H9 (cell line): ENCODE data around the gene IGF1R. TPM values are rescaled to one million over a fixed set of nuclear protein-coding genes. Genes with fewer than 3 reads are reported as not detected.

Source experiments
- DNase-seq: peaks from one replicate; pipeline ENCODE4 v3.0.0-alpha.2; 2017
- H2AFZ ChIP-seq: one replicate; pipeline ENCODE4 v1.6.1; 2013; ENCODE audit warnings: mild to moderate bottlenecking, low read length, control low read depth, moderate library complexity
- H2AK5ac ChIP-seq: 2 replicates; pipeline ENCODE4 v1.6.1; 2013; ENCODE audit warnings: low read length, control low read depth, mixed read lengths; ENCODE audit not compliant: insufficient read length
- H2BK120ac ChIP-seq: one replicate; pipeline ENCODE4 v1.6.1; 2013; ENCODE audit warnings: low read depth, mild to moderate bottlenecking, low read length, control low read depth, inconsistent platforms; ENCODE audit not compliant: poor library complexity, severe bottlenecking
- H2BK12ac ChIP-seq: 2 replicates; pipeline ENCODE4 v1.6.1; 2013; ENCODE audit warnings: low read length, control low read depth, mixed read lengths, low read depth; ENCODE audit not compliant: insufficient read length
- H2BK15ac ChIP-seq: 2 replicates; pipeline ENCODE4 v1.6.1; 2013; ENCODE audit warnings: low read depth, low read length, control low read depth
- H2BK20ac ChIP-seq: one replicate; pipeline ENCODE4 v1.6.1; 2013; ENCODE audit warnings: low read depth, mild to moderate bottlenecking, low read length, control low read depth, inconsistent platforms; ENCODE audit not compliant: poor library complexity, severe bottlenecking
- H2BK5ac ChIP-seq: 2 replicates; pipeline ENCODE4 v1.6.1; 2013; ENCODE audit warnings: low read length, control low read depth, mixed read lengths; ENCODE audit not compliant: insufficient read length
- H3K14ac ChIP-seq: 2 replicates; pipeline ENCODE4 v1.6.1; 2013; ENCODE audit warnings: low read length, control low read depth; ENCODE audit not compliant: insufficient read depth
- H3K18ac ChIP-seq: 2 replicates; pipeline ENCODE4 v1.6.1; 2013; ENCODE audit warnings: low read depth, mild to moderate bottlenecking, mixed read lengths, low read length, control low read depth; ENCODE audit not compliant: insufficient read length
- H3K23ac ChIP-seq: 2 replicates; pipeline ENCODE4 v1.6.1; 2013; ENCODE audit warnings: low read length, control low read depth, mixed read lengths, low read depth; ENCODE audit not compliant: insufficient read length
- H3K23me2 ChIP-seq: 2 replicates; pipeline ENCODE4 v1.6.1; 2013; ENCODE audit warnings: low read depth, mild to moderate bottlenecking, mixed read lengths, low read length, control low read depth; ENCODE audit not compliant: insufficient read length, poor library complexity, severe bottlenecking
- H3K27ac ChIP-seq: 2 replicates; pipeline ENCODE4 v1.5.1; 2013; ENCODE audit warnings: low read length, control low read depth, mixed read lengths, low read depth; ENCODE audit not compliant: insufficient read length
- H3K27me3 ChIP-seq: 2 replicates; pipeline ENCODE4 v1.6.1; 2013; ENCODE audit warnings: low read length, control low read depth, inconsistent platforms; ENCODE audit not compliant: insufficient read depth
- H3K4ac ChIP-seq: 2 replicates; pipeline ENCODE4 v1.6.1; 2013; ENCODE audit warnings: low read depth, mild to moderate bottlenecking, control low read depth, inconsistent platforms, low read length, moderate library complexity
- H3K4me1 ChIP-seq: 2 replicates; pipeline ENCODE4 v1.6.1; 2013; ENCODE audit warnings: low read length, control low read depth, inconsistent platforms; ENCODE audit not compliant: insufficient read depth
- H3K4me2 ChIP-seq: 2 replicates; pipeline ENCODE4 v1.6.1; 2013; ENCODE audit warnings: low read length, control low read depth, mixed read lengths; ENCODE audit not compliant: insufficient read length, insufficient read depth
- H3K56ac ChIP-seq: 2 replicates; pipeline ENCODE4 v1.6.1; 2013; ENCODE audit warnings: low read depth, mild to moderate bottlenecking, mixed read lengths, low read length, control low read depth; ENCODE audit not compliant: insufficient read length
- H3K79me1 ChIP-seq: 2 replicates; pipeline ENCODE4 v1.6.1; 2013; ENCODE audit warnings: low read depth, mild to moderate bottlenecking, moderate library complexity, low read length, control low read depth, inconsistent platforms; ENCODE audit not compliant: insufficient read depth, poor library complexity, severe bottlenecking
- H3K79me2 ChIP-seq: 2 replicates; pipeline ENCODE4 v1.6.1; 2013; ENCODE audit warnings: low read length, control low read depth, inconsistent platforms; ENCODE audit not compliant: insufficient read depth
- H3K9ac ChIP-seq: 2 replicates; pipeline ENCODE4 v1.6.1; 2013; ENCODE audit warnings: low read length, control low read depth, mixed read lengths; ENCODE audit not compliant: insufficient read length; ENCODE audit errors: extremely low read depth
- H3K9me3 ChIP-seq: one replicate; pipeline ENCODE4 v1.6.1; 2013; ENCODE audit warnings: low read depth, low read length, inconsistent platforms; ENCODE audit not compliant: control insufficient read depth
- H3T11ph ChIP-seq: one replicate; pipeline ENCODE4 v1.6.1; 2013; ENCODE audit warnings: mild to moderate bottlenecking, low read length, control low read depth, inconsistent platforms
- H4K20me1 ChIP-seq: one replicate; pipeline ENCODE4 v1.6.1; 2013; ENCODE audit not compliant: control insufficient read depth, insufficient read length, insufficient read depth
- H4K5ac ChIP-seq: 2 replicates; pipeline ENCODE4 v1.6.1; 2013; ENCODE audit warnings: low read depth, mild to moderate bottlenecking, mixed read lengths, low read length, control low read depth; ENCODE audit not compliant: insufficient read length
- H4K8ac ChIP-seq: replicated peaks from 2 replicates; pipeline ENCODE4 v1.6.1; 2013; ENCODE audit warnings: low read length, control low read depth, mixed read lengths, low read depth; ENCODE audit not compliant: insufficient read length
- H4K91ac ChIP-seq: 2 replicates; pipeline ENCODE4 v1.6.1; 2013; ENCODE audit warnings: low read depth, mild to moderate bottlenecking, moderate library complexity, mixed read lengths, low read length, control low read depth; ENCODE audit not compliant: insufficient read length
- H3K27ac Mint-ChIP-seq, 3 experiments: 2 replicates in 2 of 3; 3 replicates in 1 of 3; pipeline ENCODE4 v1.8.0; 2020 to 2021; ENCODE audit warnings: mixed read lengths in 3 of 3, mild to moderate bottlenecking in 1 of 3, moderate library complexity in 1 of 3
- H3K27me3 Mint-ChIP-seq: 2 replicates; pipeline ENCODE4 v1.8.0; 2021; ENCODE audit warnings: low read depth, mild to moderate bottlenecking, moderate library complexity, mixed read lengths
- H3K36me3 Mint-ChIP-seq, 3 experiments: 2 replicates in 2 of 3; 3 replicates in 1 of 3; pipeline ENCODE4 v1.8.0; 2020 to 2021; ENCODE audit warnings: low read depth in 3 of 3, mixed read lengths in 3 of 3; ENCODE audit not compliant: insufficient read depth in 1 of 3
- H3K4me1 Mint-ChIP-seq, 2 experiments: 2 replicates each; pipeline ENCODE4 v1.8.0; 2020; ENCODE audit warnings: mixed read lengths in 2 of 2
- H3K4me3 Mint-ChIP-seq, 2 experiments: 2 replicates in 1 of 2; 3 replicates in 1 of 2; pipeline ENCODE4 v1.8.0; 2020 to 2021; ENCODE audit warnings: mild to moderate bottlenecking in 2 of 2, mixed read lengths in 2 of 2, moderate library complexity in 1 of 2
- H3K9me3 Mint-ChIP-seq, 2 experiments: 2 replicates in 1 of 2; 3 replicates in 1 of 2; pipeline ENCODE4 v1.8.0; 2020; ENCODE audit warnings: mild to moderate bottlenecking in 2 of 2, mixed read lengths in 2 of 2, moderate library complexity in 1 of 2
- WGBS: extraction: QIAGEN DNeasy Blood & Tissue Kit; methylation state at CpG from one replicate; pipeline ENCODE4 v1.1.7; 2013; ENCODE audit warnings: missing lambda C conversion rate, low lambda C conversion rate, mixed read lengths; ENCODE audit not compliant: insufficient read length; ENCODE audit errors: extremely low coverage; 5-methylcytosine and 5-hydroxymethylcytosine counted together
- total RNA-seq: library from RNA; stranded (reverse); gene quantifications from 2 replicates; pipeline ENCODE4 v1.2.1, GENCODE V29; 2021
- TF ChIP-seq, protein P1 (sequence below): fragments of 200-600 bp; sonication (generic); conservative IDR thresholded peaks from 3 replicates; pipeline ENCODE4 v1.8.0; 2021; ENCODE audit warnings: antibody characterized with exemption, mild to moderate bottlenecking

The IGF1R gene
- total RNA-seq, 1 experiment from 2014 or later: 70.0 TPM

DNA sequence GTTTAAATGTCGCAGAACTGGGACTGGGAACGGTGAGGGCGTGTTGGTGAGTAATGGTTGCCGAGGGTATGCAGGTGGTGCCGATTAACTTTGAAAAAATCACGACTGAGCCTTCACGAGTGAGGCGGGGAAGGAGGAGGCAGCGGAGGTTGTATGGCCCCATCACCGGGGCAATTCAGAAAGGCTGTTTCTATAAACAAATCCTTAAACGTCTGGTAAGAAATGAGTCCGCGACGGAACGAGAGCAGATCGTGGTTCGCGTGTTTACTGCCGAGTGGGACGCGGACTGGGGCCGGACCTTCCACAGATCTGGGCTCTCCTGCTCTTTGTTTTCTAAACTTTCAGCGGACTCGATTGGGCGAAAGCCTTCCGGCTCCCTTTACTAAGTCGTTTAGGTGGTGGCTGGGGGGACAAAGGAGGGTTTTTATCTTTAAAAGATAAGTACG lies 2.7 kb downstream of the IGF1R start:
- H2BK5ac ChIP-seq: no peak overlapping the region
- H4K8ac ChIP-seq: no peak overlapping the region
- no peak overlapping the region for H2BK20ac ChIP-seq
- peaks cover 7% of the 10 kb centered on the region for H3K4me1 ChIP-seq
- no peak overlapping the region for H4K5ac ChIP-seq
- H4K91ac ChIP-seq: no peak overlapping the region
- H3K23ac ChIP-seq: no peak overlapping the region
- no peak overlapping the region for H2AFZ ChIP-seq
- TF ChIP-seq, protein P1, sequence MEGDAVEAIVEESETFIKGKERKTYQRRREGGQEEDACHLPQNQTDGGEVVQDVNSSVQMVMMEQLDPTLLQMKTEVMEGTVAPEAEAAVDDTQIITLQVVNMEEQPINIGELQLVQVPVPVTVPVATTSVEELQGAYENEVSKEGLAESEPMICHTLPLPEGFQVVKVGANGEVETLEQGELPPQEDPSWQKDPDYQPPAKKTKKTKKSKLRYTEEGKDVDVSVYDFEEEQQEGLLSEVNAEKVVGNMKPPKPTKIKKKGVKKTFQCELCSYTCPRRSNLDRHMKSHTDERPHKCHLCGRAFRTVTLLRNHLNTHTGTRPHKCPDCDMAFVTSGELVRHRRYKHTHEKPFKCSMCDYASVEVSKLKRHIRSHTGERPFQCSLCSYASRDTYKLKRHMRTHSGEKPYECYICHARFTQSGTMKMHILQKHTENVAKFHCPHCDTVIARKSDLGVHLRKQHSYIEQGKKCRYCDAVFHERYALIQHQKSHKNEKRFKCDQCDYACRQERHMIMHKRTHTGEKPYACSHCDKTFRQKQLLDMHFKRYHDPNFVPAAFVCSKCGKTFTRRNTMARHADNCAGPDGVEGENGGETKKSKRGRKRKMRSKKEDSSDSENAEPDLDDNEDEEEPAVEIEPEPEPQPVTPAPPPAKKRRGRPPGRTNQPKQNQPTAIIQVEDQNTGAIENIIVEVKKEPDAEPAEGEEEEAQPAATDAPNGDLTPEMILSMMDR: no peak
- H3K4ac ChIP-seq: no peak overlapping the region
- WGBS: no CpG with 5 or more reads among the region's 28 CpGs
- H3K36me3 Mint-ChIP-seq: peaks cover 0 to 1% (median 0%) of the 10 kb centered on the region in 3 experiments; a peak in 1 of 7 replicates
- H3K27me3 Mint-ChIP-seq: peaks cover 2% of the 10 kb centered on the region; the same call in 1 of the 2 replicates
- peaks cover 54% of the 10 kb centered on the region; the same call in 1 of the 2 replicates for H3K79me2 ChIP-seq
- no peak for DNase-seq
- H3K27ac Mint-ChIP-seq: peak overlapping the region in 2 of 3 experiments; percentile 90 to 92; a peak in 5 of 7 replicates
- no peaks in the 10 kb centered on the region for H3K79me1 ChIP-seq
- H3K27me3 ChIP-seq: no peaks in the 10 kb centered on the region
- peak overlapping the region; percentile 82 for H3K9ac ChIP-seq
- no peaks in the 10 kb centered on the region for H4K20me1 ChIP-seq
- no peak overlapping the region for H2BK120ac ChIP-seq
- no peak overlapping the region for H3K56ac ChIP-seq
- peaks cover 48 to 49% of the 10 kb centered on the region in 2 experiments for H3K4me1 Mint-ChIP-seq
- H2AK5ac ChIP-seq: no peak overlapping the region
- no peak overlapping the region for H3T11ph ChIP-seq
- H3K4me2 ChIP-seq: peak overlapping the region; percentile 94
- H3K18ac ChIP-seq: peak overlapping the region; percentile 49
- no peak overlapping the region for H3K27ac ChIP-seq
- no peak overlapping the region for H2BK15ac ChIP-seq
- H3K14ac ChIP-seq: peak overlapping the region; percentile 67
- H3K4me3 Mint-ChIP-seq: peak overlapping the region; percentile 87 to 98
- no peaks in the 10 kb centered on the region; a peak in 1 of 5 replicates for H3K9me3 Mint-ChIP-seq
- no peak overlapping the region for H2BK12ac ChIP-seq
- H3K23me2 ChIP-seq: peaks cover 22% of the 10 kb centered on the region
- no peaks in the 10 kb centered on the region for H3K9me3 ChIP-seq
